Measurements from ENCODE around the gene SCNM1.

SCNM1 gene

GRCh38 chr1:151165281-151165737, 635 bp upstream of the SCNM1 start:
- peak overlapping the region; percentile 100 for H3K4me3 ChIP-seq (ENCODE audit: low read depth, low read length)
- peak; percentile 58 for DNase-seq (ENCODE audit: low read depth)

GRCh38 chr1:151166505-151166956, 587 bp downstream of the SCNM1 start:
- peak overlapping the region; percentile 100 for H3K4me3 ChIP-seq (ENCODE audit: low read depth, low read length)
- DNase-seq (ENCODE audit: low read depth), result peak; percentile 67
- no peak for TF ChIP-seq MYC (IDR thresholded peaks at IDR 0.05; ENCODE audit: low read depth, low read length)
- TF ChIP-seq CTCF (IDR thresholded peaks at IDR 0.05; ENCODE audit: low read depth, low read length), result no peak
- no peak for TF ChIP-seq POLR2A (IDR thresholded peaks at IDR 0.05; ENCODE audit: extremely low read depth, insufficient read length)
- TF ChIP-seq, protein P1, sequence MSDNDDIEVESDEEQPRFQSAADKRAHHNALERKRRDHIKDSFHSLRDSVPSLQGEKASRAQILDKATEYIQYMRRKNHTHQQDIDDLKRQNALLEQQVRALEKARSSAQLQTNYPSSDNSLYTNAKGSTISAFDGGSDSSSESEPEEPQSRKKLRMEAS (IDR thresholded peaks at IDR 0.05; ENCODE audit: low read depth, low read length), result no peak

More at GRCh38 chr1:151165281-151165737, 635 bp upstream of the SCNM1 start:
- TF ChIP-seq POLR2A (IDR thresholded peaks at IDR 0.05; ENCODE audit: extremely low read depth, insufficient read length), result no peak
- 0 out of 2 replicates have a peak, but pooled peaks have one; percentile 0 for TF ChIP-seq MYC (IDR thresholded peaks at IDR 0.05; ENCODE audit: low read depth, low read length)

- DNase-seq (ENCODE audit: low read depth), result no peak
- peak overlapping the region; percentile 100 for H3K4me3 ChIP-seq (ENCODE audit: low read depth, low read length)
- TF ChIP-seq CTCF (IDR thresholded peaks at IDR 0.05; ENCODE audit: low read depth, low read length), result no peak
- TF ChIP-seq POLR2A (IDR thresholded peaks at IDR 0.05; ENCODE audit: extremely low read depth, insufficient read length), result no peak
- TF ChIP-seq, protein P1 (IDR thresholded peaks at IDR 0.05; ENCODE audit: low read depth, low read length), result no peak
- no peak for TF ChIP-seq MYC (IDR thresholded peaks at IDR 0.05; ENCODE audit: low read depth, low read length)
These were observed 1.2 kb downstream of the SCNM1 start for GRCh38 chr1:151167116-151167515.

DNA sequence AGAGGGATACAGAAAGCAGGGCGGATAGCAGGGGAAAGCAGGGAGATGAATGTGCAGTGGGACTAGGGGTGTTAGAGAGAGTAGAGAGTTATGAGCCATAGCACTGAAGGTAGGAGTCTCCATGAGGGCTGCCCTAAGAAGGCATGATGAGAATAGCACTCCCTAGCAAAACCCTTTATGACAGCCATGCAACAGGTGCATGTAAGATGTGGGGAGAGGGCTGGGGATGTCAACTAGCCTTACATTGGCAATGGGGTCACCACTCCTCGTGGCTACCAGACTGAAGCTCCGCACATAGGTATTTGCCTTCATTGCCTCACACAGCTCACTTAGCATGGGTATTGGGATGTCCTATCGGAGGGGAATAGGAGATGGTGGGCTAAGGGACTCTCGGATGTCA, 5.2 kb downstream of the SCNM1 start:
- H3K4me3 ChIP-seq (ENCODE audit: low read depth, low read length), result no peak overlapping the region
- DNase-seq (ENCODE audit: low read depth), result no peak
- TF ChIP-seq CTCF (IDR thresholded peaks at IDR 0.05; ENCODE audit: low read depth, low read length) (no peak), POLR2A (IDR thresholded peaks at IDR 0.05; ENCODE audit: extremely low read depth, insufficient read length) (no peak), MYC (IDR thresholded peaks at IDR 0.05; ENCODE audit: low read depth, low read length) (no peak)
- TF ChIP-seq, protein P1 (IDR thresholded peaks at IDR 0.05; ENCODE audit: low read depth, low read length), result no peak

GRCh38 chr1:151175041-151175741, 9.2 kb downstream of the SCNM1 start:
- DNase-seq (ENCODE audit: low read depth), result no peak
- TF ChIP-seq MYC (IDR thresholded peaks at IDR 0.05; ENCODE audit: low read depth, low read length) (no peak), CTCF (IDR thresholded peaks at IDR 0.05; ENCODE audit: low read depth, low read length) (no peak), POLR2A (IDR thresholded peaks at IDR 0.05; ENCODE audit: extremely low read depth, insufficient read length) (no peak)
- TF ChIP-seq, protein P1 (IDR thresholded peaks at IDR 0.05; ENCODE audit: low read depth, low read length), result no peak
- no peak overlapping the region for H3K4me3 ChIP-seq (ENCODE audit: low read depth, low read length)

DNA sequence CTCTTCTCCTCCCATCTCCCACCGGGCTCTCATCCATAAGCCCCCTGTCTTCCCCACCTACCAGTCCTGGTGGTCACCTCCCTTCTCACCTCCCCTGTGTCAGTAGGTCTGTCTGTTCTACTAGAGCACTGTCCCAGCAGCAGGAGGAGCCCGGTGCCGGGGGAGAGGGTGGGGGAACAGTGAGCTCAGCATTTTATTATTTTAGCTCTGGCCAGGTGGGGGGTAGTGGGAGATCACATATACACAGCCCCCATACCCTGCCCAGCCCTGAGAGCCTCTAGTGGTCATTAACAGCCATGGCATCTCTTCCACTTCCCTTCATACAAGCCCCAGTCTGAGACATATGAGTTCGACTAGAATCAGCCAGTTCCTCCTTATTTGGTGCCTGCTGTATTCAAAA, 9.9 kb downstream of the SCNM1 start, which contains the start of gene TMOD4:
Gene TMOD4 (minus strand): TSS at position 119 of the 400 bp plus-strand sequence. CDS start 1,106 bp downstream, outside the sequence.
- DNase-seq (ENCODE audit: low read depth), result peak; percentile 49
- H3K4me3 ChIP-seq (ENCODE audit: low read depth, low read length), result no peak within 1 kb of the TSS
- TF ChIP-seq MYC (IDR thresholded peaks at IDR 0.05; ENCODE audit: low read depth, low read length) (no peak), CTCF (IDR thresholded peaks at IDR 0.05; ENCODE audit: low read depth, low read length) (peak; percentile 56), POLR2A (IDR thresholded peaks at IDR 0.05; ENCODE audit: extremely low read depth, insufficient read length) (no peak)
- TF ChIP-seq, protein P1 (IDR thresholded peaks at IDR 0.05; ENCODE audit: low read depth, low read length), result no peak

All from NB4 (cell line).